Panc1 (cell line): Measurements from ENCODE around the gene PRKG1.

Experiments
- POLR2AphosphoS5 ChIP-seq: IDR thresholded peaks from 2 replicates; pipeline ENCODE4 v1.6.1; 2012; ENCODE audit warnings: mild to moderate bottlenecking, low read depth, low read length, moderate library complexity
- TCF7L2 ChIP-seq: IDR thresholded peaks from 2 replicates; pipeline ENCODE4 v1.6.1; 2011; ENCODE audit warnings: mild to moderate bottlenecking, low read depth, low read length, inconsistent platforms
- TF ChIP-seq, protein P1 (sequence below): fragments of 450-650 bp; IDR thresholded peaks from 2 replicates; pipeline ENCODE4 v1.5.1; 2017; ENCODE audit warnings: mild to moderate bottlenecking

DNA sequence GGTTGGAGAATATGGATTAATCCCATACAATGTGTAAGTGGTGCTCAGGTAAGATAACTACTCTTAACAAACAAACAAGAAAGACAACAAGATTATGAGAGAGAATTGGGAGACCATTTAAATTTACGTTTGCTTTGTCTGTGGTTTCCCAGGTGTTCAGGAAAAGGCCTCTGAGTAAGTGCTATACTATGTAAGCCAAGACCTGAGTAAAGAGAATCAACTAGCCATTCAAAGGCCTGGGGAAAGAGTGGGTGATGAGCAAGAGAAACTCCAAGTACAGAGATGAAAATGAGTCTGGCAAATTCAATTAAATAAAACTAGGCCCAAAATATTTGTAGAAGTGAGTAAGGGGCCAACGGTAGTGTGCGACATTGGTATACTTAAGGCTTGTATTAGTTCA, 615.2 kb downstream of the PRKG1 start:
- TF ChIP-seq, protein P1, sequence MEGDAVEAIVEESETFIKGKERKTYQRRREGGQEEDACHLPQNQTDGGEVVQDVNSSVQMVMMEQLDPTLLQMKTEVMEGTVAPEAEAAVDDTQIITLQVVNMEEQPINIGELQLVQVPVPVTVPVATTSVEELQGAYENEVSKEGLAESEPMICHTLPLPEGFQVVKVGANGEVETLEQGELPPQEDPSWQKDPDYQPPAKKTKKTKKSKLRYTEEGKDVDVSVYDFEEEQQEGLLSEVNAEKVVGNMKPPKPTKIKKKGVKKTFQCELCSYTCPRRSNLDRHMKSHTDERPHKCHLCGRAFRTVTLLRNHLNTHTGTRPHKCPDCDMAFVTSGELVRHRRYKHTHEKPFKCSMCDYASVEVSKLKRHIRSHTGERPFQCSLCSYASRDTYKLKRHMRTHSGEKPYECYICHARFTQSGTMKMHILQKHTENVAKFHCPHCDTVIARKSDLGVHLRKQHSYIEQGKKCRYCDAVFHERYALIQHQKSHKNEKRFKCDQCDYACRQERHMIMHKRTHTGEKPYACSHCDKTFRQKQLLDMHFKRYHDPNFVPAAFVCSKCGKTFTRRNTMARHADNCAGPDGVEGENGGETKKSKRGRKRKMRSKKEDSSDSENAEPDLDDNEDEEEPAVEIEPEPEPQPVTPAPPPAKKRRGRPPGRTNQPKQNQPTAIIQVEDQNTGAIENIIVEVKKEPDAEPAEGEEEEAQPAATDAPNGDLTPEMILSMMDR = no peak
- TF ChIP-seq POLR2AphosphoS5 (no peak), TCF7L2 (no peak)
